NCI-H748 treated with DMSO at 0.1 percent for 48 hours (cell line): ENCODE measurements around the gene KIDINS220.

ENCODE experiments used
- DNase-seq: peaks from one replicate; lab custom pipeline; 2025; lab: John Stamatoyannopoulos, UW

The KIDINS220 gene

GRCh38 chr2:8697190-8697589, 140.2 kb downstream of the KIDINS220 start:
- DNase-seq, result no peak

GRCh38 chr2:8694737-8695136, 142.7 kb downstream of the KIDINS220 start:
- no peak for DNase-seq

DNA sequence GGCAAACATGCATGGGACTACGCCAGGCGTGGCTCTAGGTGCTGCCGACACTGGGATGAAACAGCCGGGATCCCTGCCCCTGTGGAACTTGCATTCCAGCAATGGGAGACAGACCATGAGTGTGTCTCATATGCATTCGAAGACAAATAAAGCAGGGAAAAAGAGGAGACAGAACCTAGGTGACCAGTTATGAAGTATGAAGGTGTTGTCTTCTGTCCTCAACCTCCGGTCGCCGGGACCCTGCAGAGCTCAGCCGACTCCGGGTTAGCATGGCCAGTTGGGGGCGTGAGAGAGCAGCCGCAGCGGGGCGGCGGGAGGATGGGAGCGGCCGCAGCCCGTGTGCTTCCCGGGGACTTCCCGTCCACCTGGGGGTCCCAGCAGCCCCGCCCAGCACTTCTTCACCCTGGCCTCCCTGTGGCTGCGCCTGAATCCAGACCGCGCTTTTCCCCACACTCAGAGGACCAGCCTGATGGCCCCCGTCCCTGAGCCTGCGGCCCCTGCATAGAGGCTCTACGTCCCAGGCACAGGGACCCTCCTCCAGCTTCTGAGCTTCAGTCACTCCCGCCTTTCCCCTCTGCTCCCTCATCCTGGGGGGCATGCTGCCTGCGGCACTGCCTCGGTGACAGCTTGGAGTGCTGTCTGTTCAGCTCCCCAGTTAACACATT, 144.1 kb downstream of the KIDINS220 start:
- no peak for DNase-seq

DNA sequence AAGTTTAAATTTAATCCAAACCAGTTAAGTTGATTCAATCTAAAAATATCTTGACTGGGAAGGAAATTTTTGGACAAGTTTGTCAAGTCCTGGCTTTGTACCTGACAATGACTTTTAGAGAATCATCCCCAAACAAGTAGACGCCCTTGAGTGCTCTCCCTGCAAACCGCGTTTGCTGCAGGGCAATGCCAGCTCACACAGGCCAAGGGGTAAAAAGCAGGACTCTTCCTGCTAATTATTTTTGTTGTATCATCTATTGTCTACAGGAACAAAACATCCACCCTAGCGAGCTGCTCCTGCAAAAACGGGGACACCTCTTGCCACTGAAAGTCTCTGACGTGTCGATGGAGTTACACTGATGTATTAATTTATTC, 144.6 kb downstream of the KIDINS220 start:
- DNase-seq, result no peak

DNA sequence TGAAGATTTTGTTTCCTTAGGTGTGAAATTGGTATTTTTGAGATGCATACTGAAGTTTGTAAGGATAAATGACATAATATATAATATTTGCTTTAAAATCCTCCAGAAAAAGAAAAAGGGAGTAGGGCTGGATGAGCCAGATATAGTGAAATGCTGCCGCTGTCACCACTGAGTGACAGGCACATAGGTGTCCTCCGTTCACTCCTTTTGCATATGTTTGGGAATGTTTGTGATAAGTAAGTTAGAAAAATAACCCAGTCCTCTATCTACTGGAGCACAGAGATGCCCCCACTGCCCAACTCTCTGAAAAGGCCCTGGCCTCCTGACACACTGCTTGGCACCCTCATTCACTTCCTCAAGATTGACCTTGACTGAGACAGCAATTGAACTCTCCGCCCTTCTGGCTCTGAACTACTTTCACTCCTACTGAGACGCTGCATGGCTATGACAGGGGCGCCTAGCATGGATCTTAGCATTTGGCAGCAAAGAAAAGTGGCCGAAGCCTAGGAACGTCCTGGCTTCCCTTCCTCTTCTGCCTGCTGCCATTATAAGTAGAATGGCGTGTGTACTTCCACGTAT, 145.5 kb downstream of the KIDINS220 start:
- DNase-seq, result no peak

DNA sequence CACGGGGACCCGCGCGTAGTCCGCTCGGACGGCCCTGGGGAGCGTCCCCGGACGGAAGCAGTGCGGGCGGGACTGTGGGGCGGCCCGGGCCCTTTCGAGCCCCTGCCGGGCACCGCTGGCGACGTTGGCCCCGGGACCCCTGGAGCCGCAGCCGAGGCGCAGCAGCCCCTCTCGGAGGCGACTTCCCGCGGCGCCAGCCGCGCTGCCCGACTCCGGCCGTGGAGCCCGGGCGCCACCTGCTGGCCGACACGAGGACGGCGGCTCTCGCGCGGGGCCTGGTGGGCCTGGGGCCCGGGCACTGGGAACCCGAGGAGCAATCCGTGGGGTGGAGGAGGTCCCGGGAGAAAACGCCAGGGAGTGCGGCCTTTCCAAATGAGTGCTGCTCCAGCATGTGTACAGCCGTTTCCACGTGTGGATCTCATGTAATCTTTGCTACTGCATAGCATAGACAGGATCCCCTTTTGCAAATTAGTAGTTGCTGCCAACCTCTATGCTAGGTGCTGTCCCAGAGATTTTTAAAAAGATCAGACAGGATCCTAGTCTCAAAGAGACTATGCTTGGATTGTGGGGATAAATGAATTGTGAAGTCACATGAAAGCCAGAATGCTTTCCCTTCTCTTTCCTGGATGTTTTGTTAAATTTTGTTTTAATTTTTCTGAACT, 151.6 kb downstream of the KIDINS220 start:
- peak; percentile 62 for DNase-seq

DNA sequence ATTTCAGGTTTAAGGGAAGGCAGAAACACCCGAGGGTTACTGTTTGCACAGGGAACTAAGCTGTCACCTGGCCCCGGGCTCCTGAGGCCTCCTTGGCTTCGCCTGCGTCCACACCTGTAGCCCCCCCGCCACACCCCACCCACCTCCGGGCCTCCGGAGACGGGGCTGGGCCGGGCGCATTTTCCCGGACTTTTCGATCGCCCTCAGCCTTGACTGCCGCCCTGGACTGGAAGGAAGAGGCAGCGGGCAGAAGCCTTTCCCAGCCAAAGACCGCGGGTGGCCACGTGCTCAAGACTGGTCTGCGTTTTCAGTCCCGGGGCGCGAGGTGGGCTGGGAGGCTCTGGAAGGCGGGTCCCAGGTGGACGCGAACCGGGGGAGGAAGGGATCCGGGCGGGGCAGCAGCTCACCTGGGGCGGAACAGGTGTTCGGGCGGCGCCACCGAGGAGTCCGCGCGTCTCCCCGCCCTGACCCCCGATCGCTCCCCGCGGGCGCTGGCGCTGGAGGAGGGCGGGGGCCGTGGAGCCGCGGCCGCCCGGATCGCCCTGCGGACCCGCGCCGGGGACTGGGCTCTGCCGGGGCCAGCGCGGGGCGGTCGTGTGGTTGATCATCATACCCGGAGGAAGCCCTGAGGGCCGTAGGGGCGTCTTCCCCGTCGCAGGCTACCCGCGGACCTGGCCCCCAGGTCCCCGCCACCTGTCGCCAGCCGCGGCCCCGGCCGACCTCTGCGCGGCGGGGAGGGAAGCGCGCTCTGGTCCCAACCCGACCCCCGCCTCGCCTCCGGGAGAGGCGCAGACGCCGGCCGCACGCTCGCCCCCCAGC, 152.3 kb downstream of the KIDINS220 start:
- DNase-seq, result peak; percentile 88

GRCh38 chr2:8684540-8684877, 152.9 kb downstream of the KIDINS220 start:
- no peak for DNase-seq

GRCh38 chr2:8682719-8683667, 154.4 kb downstream of the KIDINS220 start:
- peak; percentile 89 for DNase-seq

DNA sequence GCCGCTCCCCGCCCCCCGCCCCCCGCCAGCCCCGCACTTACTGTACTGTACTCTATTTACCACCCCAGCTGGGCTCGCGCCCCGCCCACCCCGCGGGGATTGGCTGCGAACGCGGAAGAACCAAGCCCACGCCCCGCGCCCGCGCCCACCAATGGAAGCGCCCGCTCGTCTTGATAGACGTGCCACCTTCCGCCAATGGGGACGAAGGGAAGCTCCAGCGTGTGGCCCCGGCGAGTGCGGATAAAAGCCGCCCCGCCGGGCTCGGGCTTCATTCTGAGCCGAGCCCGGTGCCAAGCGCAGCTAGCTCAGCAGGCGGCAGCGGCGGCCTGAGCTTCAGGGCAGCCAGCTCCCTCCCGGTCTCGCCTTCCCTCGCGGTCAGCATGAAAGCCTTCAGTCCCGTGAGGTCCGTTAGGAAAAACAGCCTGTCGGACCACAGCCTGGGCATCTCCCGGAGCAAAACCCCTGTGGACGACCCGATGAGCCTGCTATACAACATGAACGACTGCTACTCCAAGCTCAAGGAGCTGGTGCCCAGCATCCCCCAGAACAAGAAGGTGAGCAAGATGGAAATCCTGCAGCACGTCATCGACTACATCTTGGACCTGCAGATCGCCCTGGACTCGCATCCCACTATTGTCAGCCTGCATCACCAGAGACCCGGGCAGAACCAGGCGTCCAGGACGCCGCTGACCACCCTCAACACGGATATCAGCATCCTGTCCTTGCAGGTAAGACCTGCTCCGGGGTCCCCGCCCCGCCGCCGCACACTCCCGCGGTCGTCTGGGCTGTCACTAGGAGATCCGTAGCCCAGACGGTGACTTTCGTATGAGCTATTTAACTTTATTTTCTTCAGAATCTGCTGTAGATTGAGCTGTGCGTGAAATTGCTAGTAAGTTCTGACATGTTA, 155.4 kb downstream of the KIDINS220 start, which contains the start of gene ID2:
ID2 (plus strand) TSS at position 271 of the 907 bp plus-strand sequence; CDS start at position 381, 110 bp downstream.
- DNase-seq, result peak; percentile 96

DNA sequence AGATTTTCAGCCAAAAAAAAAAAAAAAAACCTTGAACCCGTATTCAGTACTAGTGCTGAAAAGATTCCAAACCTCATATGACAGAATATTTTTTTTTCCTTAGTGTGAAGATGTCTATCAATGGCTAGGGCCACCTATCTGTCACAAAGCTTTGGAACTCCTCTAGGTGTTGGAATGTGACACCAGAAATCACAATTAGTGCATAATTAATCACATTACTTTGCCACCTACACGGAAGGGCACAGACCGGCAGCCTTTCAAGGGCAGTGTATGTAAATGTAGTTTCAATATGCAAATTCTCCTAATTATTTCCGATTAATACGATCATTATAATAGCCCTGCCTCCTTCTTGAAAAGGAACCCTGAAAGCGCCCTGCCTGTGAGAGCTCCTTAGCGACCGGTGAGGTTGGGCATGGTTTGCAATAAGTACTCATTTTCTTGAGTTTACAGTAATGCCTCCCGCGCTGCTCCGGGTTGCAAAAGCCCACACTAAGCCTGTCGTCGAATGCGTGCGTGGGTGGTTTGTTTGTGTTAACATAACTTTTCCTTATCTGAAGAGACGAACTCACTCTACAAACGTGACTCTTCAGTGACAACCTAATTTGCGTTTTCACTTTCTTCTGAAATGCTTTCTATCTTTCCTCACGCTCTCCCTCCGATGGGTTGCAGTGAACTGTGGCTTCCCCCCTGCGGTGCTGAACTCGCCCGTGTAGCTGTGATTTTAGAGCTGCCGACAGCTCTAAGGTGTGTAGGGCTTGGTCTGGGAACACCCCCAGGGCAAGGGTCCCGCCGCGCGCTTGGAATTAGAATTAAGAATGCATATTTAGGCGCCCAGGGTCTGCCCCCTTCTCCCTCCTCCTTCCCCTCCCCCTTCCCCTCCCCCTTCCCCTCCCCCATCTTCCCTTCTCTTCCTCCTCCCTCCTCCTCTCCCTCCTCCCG, 156.3 kb downstream of the KIDINS220 start:
- DNase-seq, result peak; percentile 90

GRCh38 chr2:8679827-8680731, 157.3 kb downstream of the KIDINS220 start:
- peak; percentile 65 for DNase-seq

GRCh38 chr2:8679567-8679826, 157.9 kb downstream of the KIDINS220 start:
- DNase-seq, result no peak
